ENCODE data around the gene MTA1. TPM values are rescaled to one million over a fixed set of nuclear protein-coding genes. Genes with fewer than 3 reads are reported as not detected.

Gene MTA1
- total and polyA plus RNA-seq, 4 donors, result 3.7 to 28.1 (median 21.0) TPM

- Histone ChIP-seq H3K4me3 (ENCODE audit: low read depth in 1 of 3, low read length in 3 of 3) (peak overlapping the region in 2 of 3 donors; percentile 21 to 64), H3K4me1 (ENCODE audit: control insufficient read depth in 4 of 4, insufficient read depth in 4 of 4, low read length in 3 of 4) (peaks cover 6 to 26% (median 19%) of the 10 kb centered on the region in 4 donors), H3K9me3 (ENCODE audit: control insufficient read depth in 4 of 4, low read length in 3 of 4) (no peaks in the 10 kb centered on the region), H3K27me3 (ENCODE audit: control insufficient read depth in 4 of 4, insufficient read depth in 4 of 4, low read length in 3 of 4) (no peaks in the 10 kb centered on the region), H3K36me3 (ENCODE audit: control insufficient read depth in 4 of 4, insufficient read depth in 3 of 4, low read depth in 1 of 4, low read length in 3 of 4) (no peaks in the 10 kb centered on the region), H3K27ac (ENCODE audit: low read depth in 1 of 2, low read length in 2 of 2) (peak overlapping the region in 1 of 2 donors; percentile 5), H3K9ac (ENCODE audit: low read depth in 1 of 2, low read length in 2 of 2) (no peak overlapping the region)
- 15% methylated on average over 79 of the region's 79 CpGs for WGBS
- no peak for TF ChIP-seq RXRA (IDR thresholded peaks at IDR 0.05)
- peak; percentile 52 for TF ChIP-seq CTCF (IDR thresholded peaks at IDR 0.05; ENCODE audit: low read depth, low read length, missing input control)
- no peak for TF ChIP-seq REST (IDR thresholded peaks at IDR 0.05)
- DNase-seq (ENCODE audit: low spot score), result peak; percentile 62
Measured at GRCh38 chr14:105414456-105415371, 4.9 kb upstream of the MTA1 start.

GRCh38 chr14:105415481-105416428 is 3.9 kb upstream of the MTA1 start:
- H3K4me3 ChIP-seq (ENCODE audit: low read depth in 1 of 3, low read length in 3 of 3), result no peak overlapping the region
- DNase-seq (ENCODE audit: low spot score), result no peak
- no peaks in the 10 kb centered on the region for H3K36me3 ChIP-seq (ENCODE audit: control insufficient read depth in 4 of 4, insufficient read depth in 3 of 4, low read depth in 1 of 4, low read length in 3 of 4)
- H3K4me1 ChIP-seq (ENCODE audit: control insufficient read depth in 4 of 4, insufficient read depth in 4 of 4, low read length in 3 of 4), result peaks cover 11 to 31% (median 21%) of the 10 kb centered on the region in 4 donors
- no peak overlapping the region for H3K9ac ChIP-seq (ENCODE audit: low read depth in 1 of 2, low read length in 2 of 2)
- no peaks in the 10 kb centered on the region for H3K9me3 ChIP-seq (ENCODE audit: control insufficient read depth in 4 of 4, low read length in 3 of 4)
- H3K27ac ChIP-seq (ENCODE audit: low read depth in 1 of 2, low read length in 2 of 2), result no peak overlapping the region
- no peaks in the 10 kb centered on the region for H3K27me3 ChIP-seq (ENCODE audit: control insufficient read depth in 4 of 4, insufficient read depth in 4 of 4, low read length in 3 of 4)
- 95% methylated on average over 25 of the region's 25 CpGs for WGBS
- TF ChIP-seq TAF1 (conservative IDR thresholded peaks at IDR 0.05), result no peak
- TF ChIP-seq NR2F2 (IDR thresholded peaks at IDR 0.05), result no peak
- no peak for TF ChIP-seq CTCF (IDR thresholded peaks at IDR 0.05; ENCODE audit: low read depth, low read length, missing input control)
- no peak for TF ChIP-seq FOXA1 (IDR thresholded peaks at IDR 0.05)
- TF ChIP-seq HNF4G (IDR thresholded peaks at IDR 0.05), result no peak
- TF ChIP-seq HNF4A (conservative IDR thresholded peaks at IDR 0.05), result no peak
- TF ChIP-seq GABPA (IDR thresholded peaks at IDR 0.05 in 1 of 2, conservative IDR thresholded peaks at IDR 0.05 in 1 of 2), result no peak
- TF ChIP-seq MAX (IDR thresholded peaks at IDR 0.05), result no peak
- no peak for TF ChIP-seq FOXA2 (IDR thresholded peaks at IDR 0.05)
- no peak for TF ChIP-seq EGR1 (IDR thresholded peaks at IDR 0.05; ENCODE audit: low read depth in 2 of 2)
- no peak for TF ChIP-seq JUND (IDR thresholded peaks at IDR 0.05)
- no peak for TF ChIP-seq RAD21 (IDR thresholded peaks at IDR 0.05)
- TF ChIP-seq RXRA (IDR thresholded peaks at IDR 0.05), result no peak
- no peak for TF ChIP-seq ATF3 (IDR thresholded peaks at IDR 0.05)
- no peak for TF ChIP-seq YY1 (IDR thresholded peaks at IDR 0.05)
- no peak for TF ChIP-seq SP1 (IDR thresholded peaks at IDR 0.05)
- TF ChIP-seq ZBTB33 (IDR thresholded peaks at IDR 0.05), result no peak
